PC-9 (cell line): Measurements from ENCODE around the gene MRRF.

Experiments used
- EZH2 ChIP-seq: fragments of 200-600 bp; sonication (generic); IDR thresholded peaks from 2 replicates; pipeline ENCODE4 v1.8.0; 2017; ENCODE audit warnings: antibody characterized with exemption, low read depth
- TF ChIP-seq, protein P1 (sequence below): fragments of 200-600 bp; sonication (generic); conservative IDR thresholded peaks from 2 replicates; pipeline ENCODE4 v1.6.1; 2017; ENCODE audit warnings: mixed run types, antibody characterized with exemption, mild to moderate bottlenecking, moderate library complexity

DNA sequence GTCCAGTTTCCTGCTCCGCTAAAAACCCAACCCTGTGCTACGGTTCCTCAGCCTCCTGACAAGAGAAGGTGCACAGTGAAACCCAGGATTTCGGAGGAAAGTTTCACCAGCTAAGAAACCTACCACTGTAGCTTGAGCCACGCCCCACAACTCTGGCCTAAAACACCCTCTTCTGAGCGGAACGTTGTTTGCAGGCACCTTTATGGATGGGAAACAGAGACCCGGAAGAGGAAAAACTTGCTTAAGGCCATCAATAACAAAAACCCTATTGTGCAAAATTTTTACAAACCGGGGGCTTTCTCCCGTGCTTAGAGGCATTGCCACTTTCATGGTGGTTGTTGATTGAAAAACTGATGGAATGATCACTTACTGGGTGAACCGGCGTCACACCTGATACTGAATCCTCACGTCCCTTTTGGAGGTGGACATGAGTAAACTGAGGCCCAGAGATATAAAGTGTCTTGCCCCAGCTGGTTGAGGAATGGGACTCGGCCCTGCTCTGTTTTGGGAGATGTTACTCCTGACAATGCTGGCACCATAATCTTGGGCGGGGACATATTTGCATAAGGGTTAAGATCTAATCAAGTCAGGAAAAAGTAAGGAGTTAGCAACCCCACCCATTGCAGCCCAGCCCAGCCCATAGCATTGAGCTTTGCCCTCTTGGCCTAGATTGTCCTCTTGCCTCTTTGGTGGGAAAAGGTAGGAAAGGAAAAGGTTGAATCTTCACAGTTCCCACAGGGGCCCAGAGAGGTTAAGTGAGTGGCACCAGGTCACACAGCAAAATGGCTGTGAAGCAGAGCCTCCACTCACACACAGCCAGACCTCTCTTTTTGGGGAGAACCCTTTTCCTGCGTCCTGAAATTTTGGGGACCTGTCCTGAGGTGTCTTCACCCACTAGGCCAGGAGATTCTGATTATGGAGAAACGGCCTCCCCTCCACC lies 82.9 kb downstream of the MRRF start:
- TF ChIP-seq, protein P1, sequence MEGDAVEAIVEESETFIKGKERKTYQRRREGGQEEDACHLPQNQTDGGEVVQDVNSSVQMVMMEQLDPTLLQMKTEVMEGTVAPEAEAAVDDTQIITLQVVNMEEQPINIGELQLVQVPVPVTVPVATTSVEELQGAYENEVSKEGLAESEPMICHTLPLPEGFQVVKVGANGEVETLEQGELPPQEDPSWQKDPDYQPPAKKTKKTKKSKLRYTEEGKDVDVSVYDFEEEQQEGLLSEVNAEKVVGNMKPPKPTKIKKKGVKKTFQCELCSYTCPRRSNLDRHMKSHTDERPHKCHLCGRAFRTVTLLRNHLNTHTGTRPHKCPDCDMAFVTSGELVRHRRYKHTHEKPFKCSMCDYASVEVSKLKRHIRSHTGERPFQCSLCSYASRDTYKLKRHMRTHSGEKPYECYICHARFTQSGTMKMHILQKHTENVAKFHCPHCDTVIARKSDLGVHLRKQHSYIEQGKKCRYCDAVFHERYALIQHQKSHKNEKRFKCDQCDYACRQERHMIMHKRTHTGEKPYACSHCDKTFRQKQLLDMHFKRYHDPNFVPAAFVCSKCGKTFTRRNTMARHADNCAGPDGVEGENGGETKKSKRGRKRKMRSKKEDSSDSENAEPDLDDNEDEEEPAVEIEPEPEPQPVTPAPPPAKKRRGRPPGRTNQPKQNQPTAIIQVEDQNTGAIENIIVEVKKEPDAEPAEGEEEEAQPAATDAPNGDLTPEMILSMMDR = no peak
- TF ChIP-seq EZH2 = no peak
